Spleen (tissue), 7 donors: ENCODE data around the gene ZNF595.

Source experiments
- CTCF ChIP-seq, 11 experiments: fragments of 200-600 bp in 7 of 11; fragments of 450-650 bp in 4 of 11; sonication (generic) in 4 of 11; IDR thresholded peaks in 8 of 11; conservative IDR thresholded peaks in 3 of 11; 1 replicate in 7 of 11; 2 replicates in 4 of 11; pipeline versions ENCODE4 v1.4.0 to v1.8.0; 2016 to 2021; ENCODE audit warnings: antibody characterized with exemption in 11 of 11, inconsistent platforms in 4 of 11, mild to moderate bottlenecking in 1 of 11
- POLR2A ChIP-seq, 3 donors: fragments of 450-650 bp; IDR thresholded peaks; one replicate each; pipeline ENCODE4 v1.5.1; 2017; ENCODE audit warnings: antibody characterized with exemption in 3 of 3, mild to moderate bottlenecking in 1 of 3
- POLR2AphosphoS5 ChIP-seq, 3 donors: sonication (generic); formaldehyde crosslinking; IDR thresholded peaks; one replicate each; pipeline ENCODE4 v1.5.1; 2017; ENCODE audit warnings: antibody characterized with exemption in 3 of 3
- donor health status: DM: no; HTN: no; CAD: no; lungs with moderate emphysema.
- donor health status: DM: no; HTN: no; CAD: no.
- donor health status: DM: no; HTN: no; CAD: no.

GRCh38 chr4:113732-114131 lies 60.6 kb downstream of the ZNF595 start:
- TF ChIP-seq CTCF (IDR thresholded peaks at IDR 0.05 in 8 of 11, conservative IDR thresholded peaks at IDR 0.05 in 3 of 11), result no peak
- TF ChIP-seq POLR2AphosphoS5 (IDR thresholded peaks at IDR 0.05), result no peak
- no peak for TF ChIP-seq POLR2A (IDR thresholded peaks at IDR 0.05)
